ENCODE results near the gene FAM81B. TPM values are rescaled to one million over a fixed set of nuclear protein-coding genes. Genes with fewer than 3 reads are reported as not detected.

The FAM81B gene
- total RNA-seq, 1 donor from 2014 or later = 7.6 TPM

- intact Hi-C loops (cut with DNase I) = no loop called here
- no peaks in the 10 kb centered on the region for H3K36me3 ChIP-seq
- ATAC-seq (no peak), DNase-seq (no peak)
- no peaks in the 10 kb centered on the region for H3K4me1 ChIP-seq
- no peaks in the 10 kb centered on the region for H3K27me3 ChIP-seq (ENCODE audit: low read depth)
- no peak overlapping the region for H3K27ac ChIP-seq
- no peak overlapping the region for H3K4me3 ChIP-seq
- H3K9me3 ChIP-seq = no peaks in the 10 kb centered on the region
- TF ChIP-seq CTCF (IDR thresholded peaks at IDR 0.05) = no peak
These were observed 31.7 kb downstream of the FAM81B start for GRCh38 chr5:95422838-95423237.

GRCh38 chr5:95424016-95424415, 32.9 kb downstream of the FAM81B start:
- intact Hi-C loops (cut with DNase I) = no loop called here
- no peak for TF ChIP-seq CTCF (IDR thresholded peaks at IDR 0.05)
- no peak overlapping the region for H3K27ac ChIP-seq
- no peak overlapping the region for H3K4me3 ChIP-seq
- ATAC-seq (no peak), DNase-seq (no peak)
- H3K27me3 ChIP-seq (ENCODE audit: low read depth) = no peaks in the 10 kb centered on the region
- H3K9me3 ChIP-seq = no peaks in the 10 kb centered on the region
- H3K4me1 ChIP-seq = no peaks in the 10 kb centered on the region
- no peaks in the 10 kb centered on the region for H3K36me3 ChIP-seq

- no peaks in the 10 kb centered on the region for H3K9me3 ChIP-seq
- TF ChIP-seq CTCF (IDR thresholded peaks at IDR 0.05) = no peak
- intact Hi-C loops (cut with DNase I) = no loop called here
These were observed 33.4 kb downstream of the FAM81B start for GRCh38 chr5:95424526-95424925.

GRCh38 chr5:95426227-95426626, 35.1 kb downstream of the FAM81B start:
- no peaks in the 10 kb centered on the region for H3K27me3 ChIP-seq (ENCODE audit: low read depth)
- no peak overlapping the region for H3K4me3 ChIP-seq
- no peaks in the 10 kb centered on the region for H3K4me1 ChIP-seq
- H3K27ac ChIP-seq = no peak overlapping the region
- no peaks in the 10 kb centered on the region for H3K36me3 ChIP-seq
- TF ChIP-seq CTCF (IDR thresholded peaks at IDR 0.05) = no peak
- intact Hi-C loops (cut with DNase I) = no loop called here
- DNase-seq = no peak
- ATAC-seq = no peak
- no peaks in the 10 kb centered on the region for H3K9me3 ChIP-seq

More at GRCh38 chr5:95424526-95424925, 33.4 kb downstream of the FAM81B start:
- no peak for DNase-seq
- ATAC-seq = no peak
- H3K36me3 ChIP-seq = no peaks in the 10 kb centered on the region
- no peaks in the 10 kb centered on the region for H3K4me1 ChIP-seq
- H3K27me3 ChIP-seq (ENCODE audit: low read depth) = no peaks in the 10 kb centered on the region
- H3K4me3 ChIP-seq = no peak overlapping the region
- H3K27ac ChIP-seq = no peak overlapping the region

- H3K27ac ChIP-seq = no peak overlapping the region
- no peak overlapping the region for H3K4me3 ChIP-seq
- no peaks in the 10 kb centered on the region for H3K27me3 ChIP-seq (ENCODE audit: low read depth)
- ATAC-seq (no peak), DNase-seq (no peak)
- H3K4me1 ChIP-seq = no peaks in the 10 kb centered on the region
- no peaks in the 10 kb centered on the region for H3K9me3 ChIP-seq
- H3K36me3 ChIP-seq = no peaks in the 10 kb centered on the region
- TF ChIP-seq CTCF (IDR thresholded peaks at IDR 0.05) = no peak
- intact Hi-C loops (cut with DNase I) = no loop called here
These were observed 41.6 kb downstream of the FAM81B start for GRCh38 chr5:95432779-95433178.

Measured in lower lobe of right lung (tissue), 2 donors.